GM12878 (cell line): Measurements from ENCODE around the gene MDN1. TPM values are rescaled to one million over a fixed set of nuclear protein-coding genes. Genes with fewer than 3 reads are reported as not detected.

Experiments
- ATAC-seq: fragments of 200-7000 bp; cut with Tn5 transposase; 3 replicates; pipeline ENCODE4 v1.9.1; 2020; ENCODE audit warnings: mild to moderate bottlenecking, moderate library complexity
- BruUV-seq: library from RNA; stranded (reverse); fragments of 400-500 nt; replicated peaks from 2 replicates; lab custom pipeline; 2021; lab: Mats Ljungman, UMichigan
- CTCF ChIA-PET: fragments of 300-600 bp; sonication (Branson Sonifier 250); formaldehyde crosslinking; extraction: SDS; loops from one replicate; lab custom pipeline; 2021; ENCODE audit warnings: inconsistent platforms; lab: Yijun Ruan, JAX
- POLR2A ChIA-PET: fragments of 350-600 bp; formaldehyde crosslinking; extraction: SDS; loops from one replicate; lab custom pipeline; 2021; ENCODE audit warnings: inconsistent platforms; lab: Charles Lee
- RAD21 ChIA-PET: fragments of 300-600 bp; sonication (Branson Sonifier 250); formaldehyde crosslinking; loops from one replicate; lab custom pipeline; 2023; ENCODE audit warnings: antibody characterized with exemption; ENCODE audit not compliant: unreplicated experiment; lab: Charles Lee
- SMC1A ChIA-PET: fragments of 300-600 bp; sonication (Branson Sonifier 250); formaldehyde crosslinking; loops from one replicate; lab custom pipeline; 2023; ENCODE audit not compliant: unreplicated experiment, uncharacterized antibody; lab: Charles Lee
- DNase-seq: peaks from one replicate; pipeline ENCODE4 v3.0.0-alpha.2; 2011; ENCODE audit warnings: low read depth, low spot score
- FAIRE-seq: peaks from 3 replicates; lab custom pipeline; 2011; peaks lifted over from hg19 to GRCh38; lab: Jason Lieb, UNC
- H2AFZ ChIP-seq: 2 replicates; pipeline ENCODE4 v1.6.0; 2011; ENCODE audit warnings: low read depth, low read length, control low read depth; ENCODE audit not compliant: control insufficient read depth
- H3K27ac ChIP-seq: 2 replicates; pipeline ENCODE4 v1.5.1; 2011; ENCODE audit warnings: control low read depth; ENCODE audit not compliant: control insufficient read depth, insufficient read depth
- H3K27me3 ChIP-seq, 2 experiments: replicated peaks in 1 of 2; 2 replicates each; pipeline versions ENCODE4 v1.6.0 to v1.6.1; 2011; ENCODE audit warnings: low read length in 1 of 2; ENCODE audit not compliant: control insufficient read depth in 2 of 2, insufficient read depth in 2 of 2
- H3K36me3 ChIP-seq, 2 experiments: 2 replicates each; pipeline ENCODE4 v1.5.1; 2011; ENCODE audit warnings: low read length in 1 of 2; ENCODE audit not compliant: control insufficient read depth in 2 of 2, insufficient read depth in 2 of 2
- H3K4me1 ChIP-seq: 2 replicates; pipeline ENCODE4 v1.6.1; 2011; ENCODE audit warnings: mild to moderate bottlenecking, low read length, moderate library complexity, mixed read lengths; ENCODE audit not compliant: control insufficient read depth, insufficient read depth
- H3K4me2 ChIP-seq: 2 replicates; pipeline ENCODE4 v1.6.0; 2011; ENCODE audit warnings: control low read depth; ENCODE audit not compliant: control insufficient read depth, insufficient read depth
- H3K4me3 ChIP-seq: fragments of 200-600 bp; sonication (generic); 2 replicates; pipeline ENCODE4 v1.5.1; 2016
- H3K79me2 ChIP-seq: 2 replicates; pipeline ENCODE4 v1.6.0; 2011; ENCODE audit warnings: low read length; ENCODE audit not compliant: control insufficient read depth, insufficient read depth
- H3K9ac ChIP-seq: 2 replicates; pipeline ENCODE4 v1.8.0; 2011; ENCODE audit warnings: low read length, control low read depth, mixed read lengths; ENCODE audit not compliant: control insufficient read depth, insufficient read depth
- H3K9me3 ChIP-seq: replicated peaks from 3 replicates; pipeline ENCODE4 v1.5.1; 2011; ENCODE audit warnings: mild to moderate bottlenecking, low read length; ENCODE audit not compliant: control insufficient read depth, insufficient read depth
- H4K20me1 ChIP-seq: 2 replicates; pipeline ENCODE4 v1.6.0; 2011; ENCODE audit not compliant: control insufficient read depth, insufficient read depth
- GATAD2B ChIP-seq: fragments of 450-650 bp; conservative IDR thresholded peaks from 2 replicates; pipeline ENCODE4 v1.6.1; 2017; ENCODE audit warnings: low read depth, mild to moderate bottlenecking, moderate library complexity
- IKZF2 ChIP-seq, 2 experiments: fragments of 450-650 bp; IDR thresholded peaks; 2 replicates each; pipeline ENCODE4 v1.6.1; 2017; ENCODE audit warnings: mild to moderate bottlenecking in 2 of 2, moderate library complexity in 2 of 2
- MEF2A ChIP-seq: IDR thresholded peaks from 2 replicates; pipeline ENCODE4 v1.6.1; 2011; ENCODE audit warnings: low read depth, mild to moderate bottlenecking, low read length, moderate library complexity; ENCODE audit not compliant: insufficient read depth
- NFIC ChIP-seq: IDR thresholded peaks from 2 replicates; pipeline ENCODE4 v1.6.1; 2012; ENCODE audit warnings: low read depth, mild to moderate bottlenecking, inconsistent platforms, low read length, moderate library complexity
- RUNX3 ChIP-seq: IDR thresholded peaks from 2 replicates; pipeline ENCODE4 v1.6.1; 2012; ENCODE audit warnings: low read length, inconsistent platforms
- WGBS: methylation state at CpG from one replicate; pipeline ENCODE4 v1.1.6; 2016; ENCODE audit warnings: low lambda C conversion rate; ENCODE audit not compliant: insufficient replicate concordance, insufficient coverage; ENCODE audit errors: missing lambda C conversion rate; 5-methylcytosine and 5-hydroxymethylcytosine counted together
- in situ Hi-C: fragments of 300-500 bp; cut with MboI; formaldehyde crosslinking; loops from 9 replicates; pipeline ENCODE4 v1.14.3; 2018; ENCODE audit warnings: mixed read lengths
- intact Hi-C: fragments of 100-400 bp; cut with micrococcal nuclease; formaldehyde crosslinking; loops from one replicate; pipeline ENCODE4 v1.14.2; 2022; ENCODE audit not compliant: unreplicated experiment
- polyA plus RNA-seq, 11 experiments: library from polyadenylated mRNA; depleted of rRNA in 4 of 11; unstranded in 6 of 11; stranded (reverse) in 5 of 11; fragments of >200 nt; fragmentation: Nextera tagmentation in 4 of 11; fragmentation: Illumina TruSeq in 1 of 11; extraction: Ambion mirVana in 4 of 11; extraction: Trizol in 1 of 11; gene quantifications; 1 replicate in 1 of 11; 2 replicates in 10 of 11; pipeline versions ENCODE4 v1.2.1 to v1.2.3, GENCODE V29; 2011 to 2016; ENCODE audit warnings: inconsistent platforms in 2 of 11, missing spikeins in 2 of 11, low read depth in 1 of 11
- total RNA-seq, 4 experiments: library from RNA; depleted of rRNA in 3 of 4; stranded (reverse); fragments of >200 nt in 3 of 4; fragmentation: Illumina TruSeq in 1 of 4; extraction: Trizol in 1 of 4; gene quantifications; 2 replicates each; pipeline versions ENCODE4 v1.2.1 to v1.2.3, GENCODE V29; 2013 to 2021
- TF ChIP-seq, protein P1 (sequence below): fragments of 450-650 bp; formaldehyde crosslinking; IDR thresholded peaks from 2 replicates; pipeline ENCODE4 v1.4.0; 2022; ENCODE audit warnings: mild to moderate bottlenecking, moderate library complexity
- TF ChIP-seq, protein P2 (sequence below): IDR thresholded peaks from 2 replicates; pipeline ENCODE4 v1.6.1; 2012; ENCODE audit warnings: low read length, inconsistent platforms

The MDN1 gene
- total and polyA plus RNA-seq, 10 of the 15 experiments (the other 5 are each of a cell fraction or from before 2014, with no cell fraction given), result 14.3 to 50.1 (median 22.1) TPM

DNA sequence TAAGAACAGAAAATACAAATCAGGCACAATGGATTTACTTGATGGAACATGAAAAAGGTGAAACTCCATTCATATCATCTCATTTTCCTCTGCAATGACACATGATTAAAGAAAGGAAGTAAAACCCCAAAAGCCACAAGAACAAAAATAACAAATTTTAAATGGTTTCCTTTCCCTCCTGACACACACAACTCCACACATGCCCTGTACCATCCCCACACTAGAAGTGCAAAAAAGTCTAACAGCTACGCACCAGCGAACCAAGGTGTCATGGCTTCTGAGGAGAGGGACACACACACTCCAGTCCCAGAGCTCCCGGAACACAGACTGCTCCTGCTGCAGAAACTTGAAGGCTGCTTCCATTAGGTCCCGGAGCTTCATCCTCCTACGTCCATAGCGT, 25.3 kb downstream of the MDN1 start:
- ChIA-PET CTCF (no interaction called here), SMC1A (interaction anchor here (0.5 kb wide), 1 partner anchor 126 kb away, joined by 3 read pairs; no protein-coding TSS in a partner anchor), POLR2A (interaction anchor here (0.5 kb wide), 1 partner anchor 708 kb away, joined by 10 read pairs; no protein-coding TSS in a partner anchor), RAD21 (interaction anchor here (1.1 kb wide), 1 partner anchor 26 kb away, joined by 3 read pairs; the partner anchor contains the start of gene MDN1)
- Histone ChIP-seq H3K4me3 (no peak overlapping the region), H3K79me2 (no peaks in the 10 kb centered on the region; the same call in 1 of the 2 replicates), H3K36me3 (peaks cover 7 to 24% of the 10 kb centered on the region in 2 experiments), H3K27me3 (no peaks in the 10 kb centered on the region), H3K4me2 (peak overlapping the region; percentile 38), H4K20me1 (no peaks in the 10 kb centered on the region), H3K9me3 (no peaks in the 10 kb centered on the region), H3K4me1 (peaks cover 17% of the 10 kb centered on the region), H3K27ac (peak overlapping the region; percentile 53; the same call in 1 of the 2 replicates), H2AFZ (no peak overlapping the region), H3K9ac (peak overlapping the region; percentile 29; the same call in 1 of the 2 replicates)
- ATAC-seq, result peak; percentile 25; the same call in 1 of the 3 replicates
- in situ Hi-C loops, result no loop called here
- intact Hi-C loops, result no loop called here
- 85% methylated on average over 6 of the region's 6 CpGs for WGBS
- no TSS peak for BruUV-seq
- TF ChIP-seq NFIC, result 0 out of 2 replicates have a peak, but pooled peaks have one; percentile 27
- peak; percentile 77 for TF ChIP-seq RUNX3
- TF ChIP-seq IKZF2 (IDR thresholded peaks at IDR 0.05), result peak; percentile 11 to 45; a peak in 1 of 4 replicates
- TF ChIP-seq GATAD2B, result no peak
- TF ChIP-seq, protein P1, sequence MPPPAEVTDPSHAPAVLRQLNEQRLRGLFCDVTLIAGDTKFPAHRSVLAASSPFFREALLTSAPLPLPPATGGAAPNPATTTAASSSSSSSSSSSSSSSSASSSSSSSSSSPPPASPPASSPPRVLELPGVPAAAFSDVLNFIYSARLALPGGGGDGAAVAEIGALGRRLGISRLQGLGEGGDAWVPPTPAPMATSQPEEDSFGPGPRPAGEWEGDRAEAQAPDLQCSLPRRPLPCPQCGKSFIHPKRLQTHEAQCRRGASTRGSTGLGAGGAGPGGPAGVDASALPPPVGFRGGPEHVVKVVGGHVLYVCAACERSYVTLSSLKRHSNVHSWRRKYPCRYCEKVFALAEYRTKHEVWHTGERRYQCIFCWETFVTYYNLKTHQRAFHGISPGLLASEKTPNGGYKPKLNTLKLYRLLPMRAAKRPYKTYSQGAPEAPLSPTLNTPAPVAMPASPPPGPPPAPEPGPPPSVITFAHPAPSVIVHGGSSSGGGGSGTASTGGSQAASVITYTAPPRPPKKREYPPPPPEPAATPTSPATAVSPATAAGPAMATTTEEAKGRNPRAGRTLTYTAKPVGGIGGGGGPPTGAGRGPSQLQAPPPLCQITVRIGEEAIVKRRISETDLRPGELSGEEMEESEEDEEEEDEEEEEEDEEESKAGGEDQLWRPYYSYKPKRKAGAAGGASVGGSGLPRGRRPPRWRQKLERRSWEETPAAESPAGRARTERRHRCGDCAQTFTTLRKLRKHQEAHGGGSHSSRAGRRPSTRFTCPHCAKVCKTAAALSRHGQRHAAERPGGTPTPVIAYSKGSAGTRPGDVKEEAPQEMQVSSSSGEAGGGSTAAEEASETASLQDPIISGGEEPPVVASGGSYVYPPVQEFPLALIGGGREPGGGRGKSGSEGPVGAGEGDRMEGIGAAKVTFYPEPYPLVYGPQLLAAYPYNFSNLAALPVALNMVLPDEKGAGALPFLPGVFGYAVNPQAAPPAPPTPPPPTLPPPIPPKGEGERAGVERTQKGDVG (CRISPR knock-in tag), result no peak
- TF ChIP-seq MEF2A, result 0 out of 2 replicates have a peak, but pooled peaks have one; percentile 16
- TF ChIP-seq, protein P2, sequence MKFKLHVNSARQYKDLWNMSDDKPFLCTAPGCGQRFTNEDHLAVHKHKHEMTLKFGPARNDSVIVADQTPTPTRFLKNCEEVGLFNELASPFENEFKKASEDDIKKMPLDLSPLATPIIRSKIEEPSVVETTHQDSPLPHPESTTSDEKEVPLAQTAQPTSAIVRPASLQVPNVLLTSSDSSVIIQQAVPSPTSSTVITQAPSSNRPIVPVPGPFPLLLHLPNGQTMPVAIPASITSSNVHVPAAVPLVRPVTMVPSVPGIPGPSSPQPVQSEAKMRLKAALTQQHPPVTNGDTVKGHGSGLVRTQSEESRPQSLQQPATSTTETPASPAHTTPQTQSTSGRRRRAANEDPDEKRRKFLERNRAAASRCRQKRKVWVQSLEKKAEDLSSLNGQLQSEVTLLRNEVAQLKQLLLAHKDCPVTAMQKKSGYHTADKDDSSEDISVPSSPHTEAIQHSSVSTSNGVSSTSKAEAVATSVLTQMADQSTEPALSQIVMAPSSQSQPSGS, result peak; percentile 21; the same call in 1 of the 2 replicates
- DNase-seq, result no peak
- FAIRE-seq, result peak; percentile 72
